ENCODE data around the gene HNF1B.

The HNF1B gene

DNA sequence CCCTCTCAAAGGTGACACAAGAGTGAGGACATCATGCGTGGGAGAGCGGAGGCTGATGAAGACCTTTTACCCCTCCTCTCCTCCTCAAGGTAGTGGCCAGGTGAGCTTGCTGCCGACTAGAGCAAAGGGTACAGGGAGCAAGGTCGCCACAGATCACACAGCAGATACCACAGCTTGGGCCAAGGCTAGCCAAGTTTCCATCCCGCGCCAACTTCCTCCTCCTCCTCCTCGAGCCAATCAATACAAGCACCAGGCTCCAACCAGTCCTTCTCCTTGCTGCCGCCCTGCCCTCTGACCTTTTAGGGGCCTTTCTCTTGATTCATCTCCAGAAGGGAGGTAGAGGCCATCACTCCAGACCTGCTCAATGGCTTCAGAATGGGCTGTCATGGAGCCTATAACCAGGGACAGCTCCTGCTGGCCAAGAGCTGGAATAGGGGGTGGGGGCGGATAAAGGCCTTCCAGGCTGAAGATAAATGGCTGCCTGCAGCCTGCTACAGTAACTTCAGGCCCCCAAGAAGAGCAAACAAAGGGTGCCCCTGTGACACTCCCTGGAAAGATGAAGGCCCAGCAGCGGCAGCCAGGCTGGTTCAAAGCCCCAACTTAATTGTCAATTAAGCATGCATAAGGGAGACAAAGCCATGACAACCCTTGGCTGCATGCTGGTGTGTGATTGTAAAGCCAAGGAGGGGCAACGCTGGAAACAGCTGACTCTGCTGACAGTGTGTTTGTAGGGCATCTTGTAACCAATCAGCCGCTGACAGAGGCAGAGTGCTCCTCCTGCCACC lies 17.8 kb downstream of the HNF1B start:
- no peak overlapping the region for H3K4me3 ChIP-seq (ENCODE audit: low read depth, low read length)
- no peak for DNase-seq (ENCODE audit: low read depth)
- TF ChIP-seq, protein P1, sequence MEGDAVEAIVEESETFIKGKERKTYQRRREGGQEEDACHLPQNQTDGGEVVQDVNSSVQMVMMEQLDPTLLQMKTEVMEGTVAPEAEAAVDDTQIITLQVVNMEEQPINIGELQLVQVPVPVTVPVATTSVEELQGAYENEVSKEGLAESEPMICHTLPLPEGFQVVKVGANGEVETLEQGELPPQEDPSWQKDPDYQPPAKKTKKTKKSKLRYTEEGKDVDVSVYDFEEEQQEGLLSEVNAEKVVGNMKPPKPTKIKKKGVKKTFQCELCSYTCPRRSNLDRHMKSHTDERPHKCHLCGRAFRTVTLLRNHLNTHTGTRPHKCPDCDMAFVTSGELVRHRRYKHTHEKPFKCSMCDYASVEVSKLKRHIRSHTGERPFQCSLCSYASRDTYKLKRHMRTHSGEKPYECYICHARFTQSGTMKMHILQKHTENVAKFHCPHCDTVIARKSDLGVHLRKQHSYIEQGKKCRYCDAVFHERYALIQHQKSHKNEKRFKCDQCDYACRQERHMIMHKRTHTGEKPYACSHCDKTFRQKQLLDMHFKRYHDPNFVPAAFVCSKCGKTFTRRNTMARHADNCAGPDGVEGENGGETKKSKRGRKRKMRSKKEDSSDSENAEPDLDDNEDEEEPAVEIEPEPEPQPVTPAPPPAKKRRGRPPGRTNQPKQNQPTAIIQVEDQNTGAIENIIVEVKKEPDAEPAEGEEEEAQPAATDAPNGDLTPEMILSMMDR (IDR thresholded peaks at IDR 0.05; ENCODE audit: control insufficient read depth, extremely low read depth, insufficient read depth) = no peak

DNA sequence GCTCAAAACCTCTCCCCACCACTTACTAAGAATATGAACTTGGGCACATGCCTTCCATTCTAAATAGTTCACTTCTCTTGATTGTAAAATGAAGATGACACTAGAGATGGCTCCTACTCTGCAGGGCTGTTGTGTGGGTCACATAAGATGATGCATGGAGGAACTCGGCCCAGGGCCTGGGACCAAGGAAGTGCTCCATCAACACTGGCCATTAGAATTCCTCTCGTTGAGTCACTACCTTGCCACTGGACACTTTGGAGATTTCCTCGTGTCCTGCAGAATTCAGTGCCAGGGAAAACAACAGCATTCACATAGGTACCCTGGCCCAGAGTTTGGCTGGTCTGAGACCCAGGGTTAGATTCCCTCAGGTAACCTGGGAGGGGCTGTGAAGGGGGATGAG lies 18.6 kb downstream of the HNF1B start:
- TF ChIP-seq, protein P1 (IDR thresholded peaks at IDR 0.05; ENCODE audit: control insufficient read depth, extremely low read depth, insufficient read depth) = no peak
- DNase-seq (ENCODE audit: low read depth) = no peak
- H3K4me3 ChIP-seq (ENCODE audit: low read depth, low read length) = no peak overlapping the region

DNA sequence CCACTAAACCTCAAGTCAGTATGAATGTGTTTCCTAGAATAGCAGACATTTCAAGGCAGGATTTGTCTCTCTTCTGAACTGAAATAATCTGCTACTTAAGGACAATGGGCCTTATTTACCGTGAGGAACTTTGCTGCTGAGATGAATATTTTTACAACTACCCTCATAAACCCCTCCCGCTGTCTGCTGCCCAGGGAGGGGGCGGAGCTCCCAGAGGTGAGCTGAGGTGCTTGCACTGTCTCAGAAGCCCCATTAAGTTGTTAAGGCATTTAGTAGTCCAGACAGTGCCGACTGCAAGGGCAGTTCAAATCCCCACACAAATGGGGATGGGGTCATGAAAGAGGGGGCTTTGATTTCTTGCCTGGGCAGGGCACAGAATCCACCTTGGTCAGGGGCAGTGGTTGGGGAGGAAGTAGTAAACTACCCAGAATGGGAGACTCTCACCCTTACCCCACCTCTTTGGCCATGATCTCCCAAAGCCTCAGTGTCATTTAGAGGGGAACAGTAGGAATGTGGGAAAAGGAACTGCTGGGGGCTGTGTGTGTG lies 19.2 kb downstream of the HNF1B start:
- peak; percentile 42 for DNase-seq (ENCODE audit: low read depth)
- H3K4me3 ChIP-seq (ENCODE audit: low read depth, low read length) = no peak overlapping the region
- TF ChIP-seq, protein P1 (IDR thresholded peaks at IDR 0.05; ENCODE audit: control insufficient read depth, extremely low read depth, insufficient read depth) = no peak

DNA sequence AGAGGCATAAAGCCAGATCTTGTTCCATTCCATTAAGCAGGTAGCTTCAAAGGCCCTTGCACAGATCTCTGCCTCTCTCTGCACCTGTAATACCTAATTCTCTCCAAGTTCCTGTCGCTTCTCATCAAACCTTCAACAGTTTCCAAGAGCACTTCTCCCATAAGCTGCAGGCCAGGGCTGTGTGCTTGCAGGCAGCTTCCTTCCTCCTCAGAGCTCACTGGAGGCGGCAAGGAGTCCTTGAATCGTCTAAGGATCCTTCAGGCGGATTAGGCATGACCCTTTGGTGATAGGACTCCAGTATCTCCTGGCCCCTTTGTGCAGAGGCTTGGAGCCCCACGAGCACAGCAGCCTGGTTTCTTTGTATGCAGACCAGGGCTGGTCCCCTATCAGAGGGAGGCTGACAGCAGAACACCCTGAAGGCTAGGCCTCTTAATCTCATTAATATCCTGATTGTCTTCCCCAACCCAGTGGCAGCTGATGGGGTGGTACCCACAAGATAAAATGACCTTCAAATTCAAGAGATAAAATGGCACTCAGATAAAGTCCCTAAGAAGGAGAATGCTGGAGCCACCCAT lies 19.8 kb downstream of the HNF1B start:
- H3K4me3 ChIP-seq (ENCODE audit: low read depth, low read length) = no peak overlapping the region
- TF ChIP-seq, protein P1 (IDR thresholded peaks at IDR 0.05; ENCODE audit: control insufficient read depth, extremely low read depth, insufficient read depth) = no peak
- DNase-seq (ENCODE audit: low read depth) = no peak

DNA sequence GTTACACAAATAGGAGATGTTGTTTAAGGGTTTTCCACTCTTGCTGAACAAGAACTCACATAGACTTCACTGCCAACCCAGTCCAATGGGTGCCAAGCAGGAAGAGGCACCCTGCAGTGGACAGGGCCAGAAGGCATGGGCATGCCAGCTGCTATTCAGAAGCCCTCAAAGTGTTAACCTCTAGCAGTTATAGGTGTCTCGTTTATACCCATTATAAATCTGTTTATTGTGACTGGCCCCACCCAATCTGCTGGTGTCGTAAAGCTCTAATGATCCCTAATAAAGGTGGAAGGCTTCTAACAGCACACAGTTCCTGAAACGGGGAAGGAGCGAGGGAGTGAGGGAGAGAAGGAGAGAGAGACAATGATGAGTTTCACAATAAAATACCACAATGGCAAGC lies 23.9 kb downstream of the HNF1B start:
- DNase-seq (ENCODE audit: low read depth) = no peak
- no peak overlapping the region for H3K4me3 ChIP-seq (ENCODE audit: low read depth, low read length)
- TF ChIP-seq, protein P1 (IDR thresholded peaks at IDR 0.05; ENCODE audit: control insufficient read depth, extremely low read depth, insufficient read depth) = no peak

DNA sequence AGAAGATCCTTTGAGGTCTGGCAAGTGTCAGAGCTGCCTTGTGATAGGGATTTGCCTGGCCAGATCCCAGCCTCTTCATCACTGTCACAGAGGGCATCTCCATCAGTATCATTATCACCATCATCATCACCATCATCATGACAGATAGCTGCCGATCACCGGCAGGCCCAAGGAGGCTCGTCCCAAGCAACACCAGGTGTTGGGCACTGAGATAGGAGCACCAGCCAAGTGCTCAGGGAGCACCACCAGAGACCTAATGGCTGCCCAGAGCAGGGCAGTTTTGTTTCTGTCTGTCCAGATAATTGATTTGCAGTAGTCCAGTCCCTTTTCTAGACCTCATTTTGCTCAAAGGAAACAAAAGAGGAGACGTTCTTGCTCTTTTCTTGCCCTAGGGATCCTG lies 25.0 kb downstream of the HNF1B start:
- H3K4me3 ChIP-seq (ENCODE audit: low read depth, low read length) = no peak overlapping the region
- TF ChIP-seq, protein P1 (IDR thresholded peaks at IDR 0.05; ENCODE audit: control insufficient read depth, extremely low read depth, insufficient read depth) = no peak
- no peak for DNase-seq (ENCODE audit: low read depth)

Measured in LNCaP clone FGC (cell line).